EH (cell line): ENCODE results near the gene TMED1.
"Not testable (repeated sequence)": the region's sequence is repeated elsewhere in the genome, so short reads cannot be mapped to it uniquely, and the experiment has no call there.

ENCODE experiments used
- DNase-seq: peaks from one replicate; pipeline ENCODE4 v3.0.0-alpha.2; 2015; ENCODE audit warnings: low read depth

TMED1 gene

GRCh38 chr19:10862561-10863106, 26.6 kb upstream of the TMED1 start:
- no peak for DNase-seq

- peak; percentile 41 for DNase-seq
Observed at GRCh38 chr19:10861103-10861651, 25.2 kb upstream of the TMED1 start.

GRCh38 chr19:10858204-10858828, 22.3 kb upstream of the TMED1 start:
- peak; percentile 42 for DNase-seq

- not testable (repeated sequence) for DNase-seq
Observed at GRCh38 chr19:10856899-10857298, 20.9 kb upstream of the TMED1 start.

- DNase-seq: peak; percentile 30
Observed at GRCh38 chr19:10855879-10856522, 20.0 kb upstream of the TMED1 start.

GRCh38 chr19:10854350-10855089, 18.5 kb upstream of the TMED1 start:
- DNase-seq: no peak

GRCh38 chr19:10852941-10853340, 16.9 kb upstream of the TMED1 start:
- no peak for DNase-seq

GRCh38 chr19:10852098-10852800, 16.2 kb upstream of the TMED1 start:
- DNase-seq: peak; percentile 78

- DNase-seq: no peak
Observed at GRCh38 chr19:10850631-10851030, 14.6 kb upstream of the TMED1 start.

- no peak for DNase-seq
Observed at GRCh38 chr19:10848230-10848856, 12.3 kb upstream of the TMED1 start, which contains the start of gene C19orf38. Gene C19orf38 (plus strand): TSS chr19:10848415. CDS start chr19:10848509, 94 bp downstream.

- no peak for DNase-seq
Observed at GRCh38 chr19:10846500-10847202, 10.6 kb upstream of the TMED1 start.

GRCh38 chr19:10842788-10843187, 6.8 kb upstream of the TMED1 start:
- DNase-seq: no peak

- no peak for DNase-seq
Observed at GRCh38 chr19:10839114-10840050, 3.4 kb upstream of the TMED1 start.

- DNase-seq: no peak
Observed at GRCh38 chr19:10838377-10838776, 2.4 kb upstream of the TMED1 start.

- not testable (repeated sequence) for DNase-seq
Observed at GRCh38 chr19:10837649-10838048, 1.6 kb upstream of the TMED1 start.

- DNase-seq: no peak
Observed at GRCh38 chr19:10836479-10837330, 693 bp upstream of the TMED1 start.

- DNase-seq: no peak
Observed at GRCh38 chr19:10835089-10835753, 791 bp downstream of the TMED1 start.

GRCh38 chr19:10832939-10833296, 3.1 kb downstream of the TMED1 start:
- DNase-seq: no peak
